Measurements from ENCODE around the gene TMEM260. TPM values are rescaled to one million over a fixed set of nuclear protein-coding genes. Genes with fewer than 3 reads are reported as not detected.

Gene TMEM260
- total and polyA plus RNA-seq, 2 donors (not counting 1 experiment from before 2014, with no cell fraction given), result 14.3 to 19.3 TPM

DNA sequence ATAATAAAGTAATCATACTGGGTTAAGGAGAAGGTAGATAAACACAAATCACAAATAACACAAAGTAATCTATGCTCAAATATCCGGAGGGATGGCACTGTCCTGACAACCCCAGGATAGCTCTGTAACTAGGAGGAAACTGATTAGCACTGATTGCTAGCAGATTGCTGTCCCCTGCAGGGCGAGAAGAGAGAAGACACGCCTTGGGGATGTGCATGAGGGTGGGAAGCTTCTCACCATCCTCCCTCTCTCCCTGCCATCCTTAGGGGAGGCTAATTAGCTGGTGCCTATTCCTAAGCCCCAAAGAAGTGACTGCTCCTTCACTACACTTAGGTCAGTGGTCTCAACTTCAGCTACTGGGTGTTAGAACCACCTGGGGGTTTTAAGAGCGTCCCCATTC is 27.0 kb upstream of the TMEM260 start:
- Histone ChIP-seq H3K4me3 (replicated peaks in 1 of 4; ENCODE audit: control extremely low read depth in 1 of 4, insufficient read depth in 1 of 4, low read depth in 3 of 4, low read length in 4 of 4) (no peak overlapping the region), H3K27ac (ENCODE audit: insufficient read depth, low read length) (no peak overlapping the region), H3K9ac (ENCODE audit: insufficient read depth, low read length) (no peak overlapping the region), H3K79me2 (ENCODE audit: control insufficient read depth, insufficient read depth, low read length) (no peaks in the 10 kb centered on the region), H3K4me1 (ENCODE audit: control insufficient read depth, extremely low read depth, insufficient read depth, low read length) (no peaks in the 10 kb centered on the region), H4K20me1 (ENCODE audit: control insufficient read depth, extremely low read depth, insufficient read depth, low read length) (no peaks in the 10 kb centered on the region), H3K9me3 (ENCODE audit: control insufficient read depth, insufficient read depth, low read depth, low read length) (no peaks in the 10 kb centered on the region), H2AFZ (ENCODE audit: low read length) (no peak overlapping the region), H3K27me3 (ENCODE audit: control insufficient read depth, insufficient read depth, low read length) (peaks cover 6% of the 10 kb centered on the region), H3K36me3 (ENCODE audit: control insufficient read depth, insufficient read depth, low read length) (no peaks in the 10 kb centered on the region), H3K4me2 (ENCODE audit: extremely low read depth, insufficient read depth, low read length) (no peak overlapping the region)
- DNase-seq (ENCODE audit: low read depth in 2 of 2), result no peak
- TF ChIP-seq, protein P1, sequence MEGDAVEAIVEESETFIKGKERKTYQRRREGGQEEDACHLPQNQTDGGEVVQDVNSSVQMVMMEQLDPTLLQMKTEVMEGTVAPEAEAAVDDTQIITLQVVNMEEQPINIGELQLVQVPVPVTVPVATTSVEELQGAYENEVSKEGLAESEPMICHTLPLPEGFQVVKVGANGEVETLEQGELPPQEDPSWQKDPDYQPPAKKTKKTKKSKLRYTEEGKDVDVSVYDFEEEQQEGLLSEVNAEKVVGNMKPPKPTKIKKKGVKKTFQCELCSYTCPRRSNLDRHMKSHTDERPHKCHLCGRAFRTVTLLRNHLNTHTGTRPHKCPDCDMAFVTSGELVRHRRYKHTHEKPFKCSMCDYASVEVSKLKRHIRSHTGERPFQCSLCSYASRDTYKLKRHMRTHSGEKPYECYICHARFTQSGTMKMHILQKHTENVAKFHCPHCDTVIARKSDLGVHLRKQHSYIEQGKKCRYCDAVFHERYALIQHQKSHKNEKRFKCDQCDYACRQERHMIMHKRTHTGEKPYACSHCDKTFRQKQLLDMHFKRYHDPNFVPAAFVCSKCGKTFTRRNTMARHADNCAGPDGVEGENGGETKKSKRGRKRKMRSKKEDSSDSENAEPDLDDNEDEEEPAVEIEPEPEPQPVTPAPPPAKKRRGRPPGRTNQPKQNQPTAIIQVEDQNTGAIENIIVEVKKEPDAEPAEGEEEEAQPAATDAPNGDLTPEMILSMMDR (conservative IDR thresholded peaks at IDR 0.05 in 1 of 2, IDR thresholded peaks at IDR 0.05 in 1 of 2; ENCODE audit: low read depth in 1 of 2, low read length in 2 of 2), result no peak
- TF ChIP-seq EZH2 (IDR thresholded peaks at IDR 0.05; ENCODE audit: low read length, missing control alignments), result no peak

DNA sequence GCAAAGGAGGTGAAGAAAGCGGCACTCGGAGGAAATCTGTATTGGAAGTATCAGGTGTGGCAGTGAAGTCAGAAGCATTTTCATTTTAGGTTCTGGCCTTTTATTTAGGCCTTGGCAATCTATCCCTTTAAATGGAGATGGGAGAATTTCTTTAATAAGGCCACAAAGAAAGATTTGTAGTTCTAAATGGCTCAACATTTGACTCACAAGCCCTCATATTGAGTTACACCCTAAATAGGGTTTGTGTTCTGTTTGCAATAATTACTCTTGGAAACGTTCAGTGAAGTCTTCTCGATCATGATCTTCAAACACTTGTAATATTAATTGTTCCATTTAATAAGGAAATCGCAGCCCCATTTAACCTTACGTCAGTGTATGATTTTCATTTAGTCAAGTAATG is 25.3 kb upstream of the TMEM260 start:
- Histone ChIP-seq H3K36me3 (ENCODE audit: control insufficient read depth, insufficient read depth, low read length) (no peaks in the 10 kb centered on the region), H3K27ac (ENCODE audit: insufficient read depth, low read length) (no peak overlapping the region), H3K4me1 (ENCODE audit: control insufficient read depth, extremely low read depth, insufficient read depth, low read length) (no peaks in the 10 kb centered on the region), H3K79me2 (ENCODE audit: control insufficient read depth, insufficient read depth, low read length) (no peaks in the 10 kb centered on the region), H3K9me3 (ENCODE audit: control insufficient read depth, insufficient read depth, low read depth, low read length) (no peaks in the 10 kb centered on the region), H3K4me3 (replicated peaks in 1 of 4; ENCODE audit: control extremely low read depth in 1 of 4, insufficient read depth in 1 of 4, low read depth in 3 of 4, low read length in 4 of 4) (no peak overlapping the region), H4K20me1 (ENCODE audit: control insufficient read depth, extremely low read depth, insufficient read depth, low read length) (no peaks in the 10 kb centered on the region), H3K4me2 (ENCODE audit: extremely low read depth, insufficient read depth, low read length) (no peak overlapping the region), H3K9ac (ENCODE audit: insufficient read depth, low read length) (no peak overlapping the region), H2AFZ (ENCODE audit: low read length) (no peak overlapping the region), H3K27me3 (ENCODE audit: control insufficient read depth, insufficient read depth, low read length) (peaks cover 6% of the 10 kb centered on the region)
- TF ChIP-seq, protein P1 (conservative IDR thresholded peaks at IDR 0.05 in 1 of 2, IDR thresholded peaks at IDR 0.05 in 1 of 2; ENCODE audit: low read depth in 1 of 2, low read length in 2 of 2), result no peak
- TF ChIP-seq EZH2 (IDR thresholded peaks at IDR 0.05; ENCODE audit: low read length, missing control alignments), result no peak
- DNase-seq (ENCODE audit: low read depth in 2 of 2), result no peak

DNA sequence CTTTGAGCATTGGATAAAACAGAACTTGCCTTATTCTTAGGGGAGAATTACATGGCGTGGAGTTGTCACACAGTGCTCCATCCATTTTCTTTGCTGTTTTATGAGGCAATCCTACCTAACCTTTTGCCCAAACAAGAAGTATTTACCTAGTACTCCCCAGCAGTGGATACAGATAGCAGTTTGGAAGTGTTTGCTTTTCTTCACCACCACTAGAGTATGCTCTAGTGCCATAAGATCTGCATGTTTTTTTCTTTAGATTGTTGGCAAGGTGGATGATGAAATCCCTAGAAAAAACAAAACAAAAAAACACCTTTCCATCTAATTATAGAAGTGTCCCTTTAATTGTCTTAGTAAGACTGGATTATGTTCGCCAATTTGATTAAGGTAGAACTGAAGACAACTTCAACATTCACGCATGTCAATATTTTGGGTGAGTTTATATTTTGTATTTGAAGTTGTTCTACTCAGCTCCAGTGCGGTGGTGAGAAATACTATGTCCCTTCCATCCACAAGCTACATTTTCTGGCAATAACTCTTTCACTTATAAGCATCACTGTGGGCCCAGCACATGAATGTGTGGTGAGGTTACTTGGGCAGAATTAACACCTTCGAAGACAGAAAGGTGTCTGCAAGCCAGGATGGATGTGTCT is 23.6 kb upstream of the TMEM260 start:
- Histone ChIP-seq H3K27me3 (ENCODE audit: control insufficient read depth, insufficient read depth, low read length) (peaks cover 6% of the 10 kb centered on the region), H4K20me1 (ENCODE audit: control insufficient read depth, extremely low read depth, insufficient read depth, low read length) (no peaks in the 10 kb centered on the region), H3K4me2 (ENCODE audit: extremely low read depth, insufficient read depth, low read length) (no peak overlapping the region), H3K27ac (ENCODE audit: insufficient read depth, low read length) (no peak overlapping the region), H3K36me3 (ENCODE audit: control insufficient read depth, insufficient read depth, low read length) (no peaks in the 10 kb centered on the region), H2AFZ (ENCODE audit: low read length) (no peak overlapping the region), H3K79me2 (ENCODE audit: control insufficient read depth, insufficient read depth, low read length) (no peaks in the 10 kb centered on the region), H3K4me3 (replicated peaks in 1 of 4; ENCODE audit: control extremely low read depth in 1 of 4, insufficient read depth in 1 of 4, low read depth in 3 of 4, low read length in 4 of 4) (no peak overlapping the region), H3K4me1 (ENCODE audit: control insufficient read depth, extremely low read depth, insufficient read depth, low read length) (no peaks in the 10 kb centered on the region), H3K9me3 (ENCODE audit: control insufficient read depth, insufficient read depth, low read depth, low read length) (no peaks in the 10 kb centered on the region), H3K9ac (ENCODE audit: insufficient read depth, low read length) (no peak overlapping the region)
- TF ChIP-seq, protein P1 (conservative IDR thresholded peaks at IDR 0.05 in 1 of 2, IDR thresholded peaks at IDR 0.05 in 1 of 2; ENCODE audit: low read depth in 1 of 2, low read length in 2 of 2), result peak; percentile 48 to 76
- no peak for TF ChIP-seq EZH2 (IDR thresholded peaks at IDR 0.05; ENCODE audit: low read length, missing control alignments)
- peak; percentile 20 to 68 for DNase-seq (ENCODE audit: low read depth in 2 of 2)
